GM18526 (cell line): ENCODE measurements around the gene HPCAL1.

Experiments used
- POLR2A ChIP-seq: IDR thresholded peaks from 3 replicates; pipeline ENCODE4 v1.6.1; 2011; ENCODE audit not compliant: insufficient read length; ENCODE audit errors: extremely low read depth

Gene HPCAL1

DNA sequence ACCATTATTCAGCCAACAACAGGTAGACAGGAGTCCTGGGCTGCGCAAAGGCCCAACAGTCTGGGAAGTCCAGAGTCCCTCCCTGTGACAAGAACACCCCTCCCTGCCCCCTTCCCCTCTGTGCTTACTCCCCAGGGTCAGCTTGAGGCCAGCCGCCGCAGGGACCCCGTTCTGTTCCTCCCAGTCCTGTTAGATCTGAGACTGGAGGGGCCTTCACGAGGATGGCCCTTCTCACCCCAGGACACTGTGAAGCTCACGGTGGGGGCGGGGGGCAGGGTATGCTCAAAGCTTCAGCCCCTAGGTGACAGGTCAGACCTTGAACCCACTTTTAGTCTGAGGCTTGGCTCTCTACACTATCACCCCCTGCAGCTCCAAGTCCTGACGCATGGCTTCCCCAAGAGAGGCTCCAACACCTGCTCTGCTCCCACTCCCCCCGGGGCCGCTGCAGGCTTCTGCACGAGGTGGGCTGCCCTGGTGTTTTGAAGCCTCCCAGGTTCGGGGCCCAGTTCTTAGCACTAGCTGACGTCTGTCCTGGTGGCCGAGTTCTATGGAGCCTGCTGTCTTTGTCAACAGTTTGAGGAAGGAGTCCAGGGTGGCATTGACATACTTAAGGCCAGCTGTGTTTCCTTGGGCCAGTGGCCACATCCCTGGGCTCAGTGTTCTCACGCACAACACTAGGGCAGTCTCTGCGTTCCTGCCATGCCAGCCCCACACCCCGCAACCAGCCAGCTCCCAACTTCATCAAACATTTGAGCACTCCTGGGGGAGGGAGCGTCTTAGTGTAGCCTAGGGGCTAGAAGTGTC is 37.2 kb upstream of the HPCAL1 start:
- TF ChIP-seq POLR2A, result no peak

DNA sequence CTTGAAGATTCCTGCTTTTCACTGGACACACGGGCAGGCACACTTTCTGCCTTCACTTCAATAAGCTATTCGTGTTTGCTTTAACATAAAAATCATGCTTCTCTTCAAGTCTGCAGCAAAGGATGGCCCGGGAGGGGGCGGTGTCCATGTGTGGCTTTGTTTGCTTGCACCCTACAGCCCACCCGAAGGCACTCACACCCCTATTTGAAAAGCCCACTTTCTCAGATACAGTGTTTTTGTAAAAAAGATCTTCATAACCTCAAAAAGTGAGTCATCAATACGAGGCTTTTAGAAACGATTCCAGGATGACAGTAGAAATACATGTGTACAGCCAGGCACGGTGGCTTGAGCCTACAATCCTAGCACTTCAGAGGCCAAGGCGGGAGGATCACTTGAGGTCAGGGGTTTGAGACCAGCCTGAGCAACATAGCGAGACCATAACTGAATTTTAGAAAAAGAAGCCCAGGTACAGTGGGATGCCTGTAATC is 36.5 kb upstream of the HPCAL1 start:
- no peak for TF ChIP-seq POLR2A

DNA sequence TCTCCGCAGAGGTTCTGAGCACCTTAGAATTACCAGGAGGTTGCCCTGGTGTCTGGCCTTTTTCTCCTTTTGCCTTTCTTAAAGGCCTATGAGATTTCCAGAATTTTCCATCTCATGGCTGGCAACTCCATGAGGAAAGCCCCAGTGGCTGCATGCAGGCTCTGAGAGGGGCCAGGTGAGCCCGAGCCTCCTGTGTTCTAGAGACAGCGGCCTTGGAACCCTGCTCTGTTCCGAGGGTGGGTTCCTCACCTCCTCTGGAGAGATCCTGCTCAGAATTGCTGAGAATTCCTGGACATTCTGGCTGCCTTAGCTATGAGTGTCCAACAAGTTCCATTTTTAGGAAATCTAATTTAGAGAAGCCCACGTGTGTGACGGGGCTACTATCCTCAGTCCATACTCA is 35.7 kb upstream of the HPCAL1 start:
- no peak for TF ChIP-seq POLR2A

DNA sequence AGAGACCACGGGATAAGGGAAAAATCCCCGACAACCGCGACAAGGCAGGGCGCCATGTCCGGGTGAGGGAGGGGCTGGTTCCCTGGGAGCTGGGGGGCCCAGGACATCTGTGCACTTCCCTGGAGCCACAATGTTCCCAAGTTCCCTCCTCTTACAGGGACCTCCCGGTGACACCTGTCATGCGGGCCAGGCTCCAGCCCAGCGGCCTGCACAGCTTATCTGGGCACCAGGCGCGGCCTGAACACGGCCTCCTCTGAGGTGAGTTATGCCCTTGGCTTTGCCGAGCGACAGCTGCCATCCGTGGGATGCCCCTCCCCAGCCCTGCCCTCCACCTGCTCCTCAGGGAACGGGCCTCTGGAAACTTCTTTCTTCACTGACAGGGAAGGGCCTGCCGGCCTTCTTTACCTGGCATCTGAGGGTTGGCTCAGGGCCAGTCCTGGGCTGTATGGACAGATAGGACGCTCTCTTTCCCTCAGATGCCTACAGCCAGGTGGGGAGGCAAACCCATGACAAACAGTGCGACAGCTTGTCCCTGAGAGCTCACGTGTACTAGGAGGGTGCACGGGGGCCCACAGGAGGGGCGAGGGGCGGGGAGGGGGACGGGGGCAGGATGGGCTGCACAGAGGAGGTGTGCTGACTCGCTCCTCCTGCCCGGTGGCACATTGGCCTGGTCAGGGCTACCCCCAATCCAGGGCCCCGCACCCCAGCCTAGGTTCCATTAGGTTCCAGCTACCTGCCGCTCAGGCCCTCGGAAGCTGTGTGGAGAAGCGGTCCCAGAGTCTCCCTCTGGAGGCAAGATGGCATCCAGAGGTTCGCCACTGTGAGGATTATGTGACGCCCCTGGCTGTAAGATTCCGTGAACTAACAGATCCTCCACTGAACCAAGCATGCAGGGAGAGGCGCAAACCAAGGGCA is 34.9 kb upstream of the HPCAL1 start:
- TF ChIP-seq POLR2A, result no peak

DNA sequence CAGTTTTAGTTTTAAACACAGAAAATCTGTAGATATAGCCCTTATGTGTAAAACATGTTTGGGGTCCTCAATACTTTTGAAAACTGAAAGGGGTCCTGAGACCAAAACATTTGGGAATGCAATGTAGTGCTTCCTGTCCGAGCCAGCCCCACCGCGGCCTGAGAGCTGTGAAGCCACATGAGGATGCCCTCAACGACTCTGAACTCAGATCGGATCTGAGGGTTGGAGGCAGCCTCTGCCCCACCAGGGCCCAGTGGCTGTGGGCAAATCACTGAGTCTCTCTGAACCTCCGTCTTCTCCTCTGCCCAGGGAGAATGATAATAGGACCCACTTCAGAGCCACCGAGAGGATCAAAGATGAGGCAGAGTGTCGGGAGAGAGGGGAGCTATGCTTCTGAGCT is 33.4 kb upstream of the HPCAL1 start:
- TF ChIP-seq POLR2A, result no peak

DNA sequence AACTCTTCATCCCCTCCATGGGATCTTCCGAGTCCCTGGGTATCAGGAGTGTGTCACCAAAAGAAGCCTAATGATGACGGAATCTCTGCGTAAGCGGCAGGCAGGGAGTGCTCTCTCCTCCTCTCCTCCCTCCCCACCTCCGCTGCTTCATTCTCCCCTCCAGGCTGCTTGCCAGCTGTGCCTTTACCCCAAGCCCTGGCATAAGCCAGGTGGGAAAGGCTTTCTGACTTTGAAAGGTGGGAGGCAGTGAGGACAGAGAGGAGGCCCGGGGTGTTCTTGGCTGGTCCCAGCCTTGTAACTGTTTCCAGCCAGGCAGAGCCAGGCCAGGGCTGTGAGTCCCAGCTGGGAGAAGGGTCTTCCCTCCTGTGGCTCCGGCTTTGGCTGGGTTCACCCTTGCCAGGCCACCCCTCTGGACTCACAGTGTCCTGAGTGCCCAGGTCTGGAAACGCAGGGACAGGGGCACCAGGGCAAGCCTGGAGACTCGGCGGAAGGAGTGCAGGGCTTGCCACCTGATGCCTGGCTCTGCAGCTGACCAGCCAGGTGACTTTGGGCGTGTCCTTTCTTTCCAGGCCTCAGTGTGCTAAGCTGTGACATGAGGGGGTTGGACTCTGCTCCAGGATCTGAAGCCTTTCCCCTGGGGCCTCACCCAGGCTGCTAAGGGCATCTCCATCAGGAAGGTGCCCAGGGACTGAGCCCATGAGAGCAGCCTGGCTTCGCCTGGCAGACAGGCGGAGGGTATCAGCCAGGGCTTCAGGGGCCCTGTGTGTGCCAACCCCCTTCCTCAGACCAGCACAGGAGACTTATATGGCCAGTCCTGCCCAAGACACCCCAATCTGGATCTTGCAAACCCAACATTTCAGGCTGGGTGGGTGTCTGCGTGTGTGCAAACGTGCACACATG is 32.7 kb upstream of the HPCAL1 start:
- no peak for TF ChIP-seq POLR2A

DNA sequence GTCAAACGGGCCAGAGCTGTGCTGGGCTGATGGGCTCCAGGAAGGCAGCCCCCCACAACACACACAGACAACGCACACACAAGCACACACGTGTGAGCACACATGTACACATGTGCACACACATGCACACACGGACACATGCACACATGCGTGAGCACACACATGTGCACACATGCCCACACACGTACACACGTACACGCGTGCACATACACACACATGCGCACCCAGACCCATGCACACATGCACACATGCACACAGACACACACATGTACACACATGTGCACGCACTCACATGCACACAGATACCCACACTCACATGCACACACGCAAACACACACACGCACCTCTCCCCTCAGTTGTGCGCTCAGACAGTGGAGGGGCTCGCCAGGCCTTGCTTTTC is 31.2 kb upstream of the HPCAL1 start:
- no peak for TF ChIP-seq POLR2A

DNA sequence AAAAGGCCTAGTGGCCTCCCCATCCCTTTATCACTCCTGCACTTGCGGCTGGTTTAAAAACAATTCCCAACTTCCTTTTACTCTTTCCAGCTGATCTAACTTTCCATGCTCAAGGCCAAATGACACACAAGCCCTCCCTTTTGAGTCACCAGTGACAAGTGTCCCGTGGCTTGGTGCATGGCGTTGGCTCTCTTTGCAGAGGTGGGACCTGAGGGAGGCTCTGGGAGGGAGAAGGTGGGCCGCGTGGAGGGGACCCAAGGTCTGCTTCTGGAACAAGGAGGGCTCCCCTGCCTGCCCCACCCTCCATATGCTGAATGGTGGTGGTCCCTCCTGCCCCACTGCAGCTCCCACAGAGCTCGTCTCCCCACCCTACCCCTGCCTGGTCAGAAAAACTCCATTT is 30.8 kb upstream of the HPCAL1 start:
- TF ChIP-seq POLR2A, result no peak

DNA sequence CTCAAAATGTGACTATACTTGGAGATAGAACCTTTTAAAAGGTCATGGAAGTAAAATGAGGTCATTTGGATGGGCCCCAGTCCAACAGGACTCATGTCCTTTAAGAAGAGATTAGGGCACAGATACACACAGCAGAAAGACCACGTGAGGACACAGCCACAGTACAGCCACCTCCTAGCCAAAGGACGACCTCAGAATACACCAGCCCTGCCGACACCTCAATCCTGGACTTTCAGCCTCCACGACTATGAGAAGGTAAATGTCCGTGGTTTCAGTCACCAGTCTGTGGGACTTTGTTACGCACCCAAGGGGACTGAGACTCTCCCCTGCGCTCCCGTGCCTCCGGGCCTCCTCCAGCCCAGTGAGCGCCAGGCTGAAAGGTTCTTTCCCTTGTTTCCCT is 30.2 kb upstream of the HPCAL1 start:
- no peak for TF ChIP-seq POLR2A

DNA sequence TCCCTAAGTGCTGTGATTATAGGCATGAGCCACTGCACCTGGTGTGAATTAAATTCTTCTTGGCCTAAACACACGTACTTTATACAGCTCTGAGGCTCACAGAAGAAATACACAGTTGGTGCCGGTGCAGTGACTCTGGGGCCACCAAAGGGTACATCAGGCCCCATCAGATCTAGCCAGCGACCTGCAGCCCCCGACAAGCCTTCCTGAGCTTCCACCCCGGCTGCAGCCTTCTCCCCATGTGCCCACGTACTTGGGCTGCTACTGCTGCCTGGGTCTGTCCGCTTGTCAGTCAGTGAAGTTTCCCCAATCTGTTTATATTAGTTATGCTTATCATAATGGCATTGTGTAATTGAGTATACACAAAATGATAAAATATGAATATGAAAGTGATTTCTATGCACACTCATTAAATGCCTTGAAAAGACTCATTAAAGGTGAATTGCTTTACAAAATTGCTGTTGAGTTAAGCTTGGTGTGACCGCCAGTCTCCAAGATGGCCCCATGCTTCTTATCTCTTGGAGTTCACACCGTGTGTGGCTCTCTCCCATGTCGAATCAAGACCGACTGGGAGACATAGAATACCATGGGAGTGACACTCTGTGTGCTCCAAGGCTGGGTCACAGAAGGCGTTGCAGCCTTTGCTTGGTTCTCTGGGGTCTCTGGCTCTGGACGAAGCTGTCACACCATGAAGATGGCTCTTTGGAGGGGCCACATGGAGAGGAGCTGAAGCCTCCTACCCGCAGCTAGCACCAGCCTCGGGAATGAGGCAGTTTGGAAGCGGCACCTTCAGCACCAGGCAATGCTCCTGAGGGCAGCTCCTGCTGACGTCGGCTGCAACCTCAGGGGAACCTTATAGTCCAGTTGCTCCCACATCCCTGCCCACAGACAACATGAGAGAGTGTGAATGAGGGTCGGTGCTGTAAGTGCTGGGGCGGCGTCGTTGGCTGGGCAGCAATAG is 29.2 kb upstream of the HPCAL1 start:
- no peak for TF ChIP-seq POLR2A

DNA sequence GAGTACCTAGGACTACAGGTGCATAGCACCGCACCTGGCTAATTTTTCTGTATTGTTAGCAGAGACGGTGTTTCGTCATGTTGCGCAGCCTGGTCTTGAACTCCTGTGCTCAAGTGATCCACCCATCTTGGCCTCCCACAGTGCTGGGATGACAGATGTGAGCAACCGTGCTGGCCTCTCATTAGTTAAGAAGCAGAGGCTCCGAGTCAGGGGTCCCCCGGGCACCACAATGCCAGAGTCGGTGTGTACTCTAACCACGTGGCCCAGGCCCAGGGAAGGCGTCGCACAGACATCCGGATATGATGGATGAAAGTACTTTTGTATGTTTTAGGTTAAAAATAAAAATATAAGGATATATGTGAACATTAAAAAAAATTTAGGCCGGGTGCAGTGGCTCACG is 28.3 kb upstream of the HPCAL1 start:
- no peak for TF ChIP-seq POLR2A

DNA sequence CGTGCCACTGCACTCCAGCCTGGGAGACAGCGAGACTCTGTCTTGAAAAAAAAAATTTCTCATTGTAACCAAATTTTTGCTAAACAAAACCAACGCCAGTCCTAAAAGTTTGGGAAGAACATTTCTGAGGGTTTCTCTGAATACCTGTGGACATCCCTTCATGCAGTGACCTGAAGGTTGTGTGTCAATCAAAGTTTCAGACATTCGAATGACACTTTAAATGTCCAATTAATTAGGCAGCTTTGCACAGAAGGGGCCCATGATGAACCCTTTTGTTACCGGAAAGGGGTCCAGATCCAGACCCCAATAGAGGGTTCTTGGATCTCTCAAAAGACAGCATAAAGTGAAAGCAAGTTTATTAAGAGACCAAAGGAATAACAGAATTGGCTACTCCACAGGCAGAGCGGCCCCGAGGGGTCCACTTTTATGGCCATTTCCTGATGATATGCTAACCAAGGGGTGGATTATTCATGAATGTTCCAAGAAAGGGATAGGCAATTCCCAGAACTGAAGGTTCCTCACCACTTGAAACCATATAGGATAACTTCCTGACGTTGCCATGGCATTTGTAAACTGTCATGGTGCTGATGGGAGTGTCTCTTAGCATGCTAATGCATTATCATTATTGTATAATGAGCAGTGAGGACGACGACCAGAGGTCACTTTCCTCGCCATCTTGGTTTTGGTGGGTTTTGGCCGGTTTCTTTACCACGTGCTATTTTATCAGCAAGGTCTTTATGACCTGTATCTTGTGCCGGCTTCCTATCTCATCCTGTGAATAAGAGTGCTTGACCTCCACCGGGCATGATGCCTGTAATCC is 27.5 kb upstream of the HPCAL1 start:
- no peak for TF ChIP-seq POLR2A
